GM23248 (cell line): ENCODE data around the gene RARS1. TPM values are rescaled to one million over a fixed set of nuclear protein-coding genes. Genes with fewer than 3 reads are reported as not detected.

ENCODE experiments used
- DNase-seq: peaks from one replicate; pipeline ENCODE4 v3.0.0-alpha.2; 2015
- H2AFZ ChIP-seq: fragments of 200-600 bp; sonication (generic); 2 replicates; pipeline ENCODE4 v1.6.1; 2016; ENCODE audit warnings: antibody characterized with exemption
- H3F3A ChIP-seq: fragments of 200-600 bp; sonication (generic); 2 replicates; pipeline ENCODE4 v1.6.1; 2016; ENCODE audit warnings: mild to moderate bottlenecking, antibody characterized with exemption, mixed run types; ENCODE audit not compliant: insufficient read depth
- H3K27ac ChIP-seq: fragments of 200-600 bp; sonication (generic); 2 replicates; pipeline ENCODE4 v1.5.1; 2016; ENCODE audit warnings: mild to moderate bottlenecking
- H3K27me3 ChIP-seq: fragments of 200-600 bp; sonication (generic); replicated peaks from 2 replicates; pipeline ENCODE4 v1.6.1; 2016; ENCODE audit warnings: mild to moderate bottlenecking; ENCODE audit not compliant: insufficient read depth
- H3K36me3 ChIP-seq: fragments of 200-600 bp; sonication (generic); 2 replicates; pipeline ENCODE4 v1.6.1; 2016; ENCODE audit warnings: low read depth, mild to moderate bottlenecking
- H3K4me1 ChIP-seq: fragments of 200-600 bp; sonication (generic); 2 replicates; pipeline ENCODE4 v1.6.1; 2016; ENCODE audit warnings: mild to moderate bottlenecking; ENCODE audit not compliant: insufficient read depth
- H3K4me2 ChIP-seq: fragments of 200-600 bp; sonication (generic); one replicate; pipeline ENCODE4 v1.6.1; 2016; ENCODE audit warnings: mild to moderate bottlenecking; ENCODE audit not compliant: unreplicated experiment
- H3K4me3 ChIP-seq: fragments of 200-600 bp; sonication (generic); 2 replicates; pipeline ENCODE4 v1.5.1; 2016; ENCODE audit warnings: mild to moderate bottlenecking
- H3K79me2 ChIP-seq: fragments of 200-600 bp; sonication (generic); 2 replicates; pipeline ENCODE4 v1.6.1; 2016; ENCODE audit warnings: mild to moderate bottlenecking; ENCODE audit not compliant: insufficient read depth
- H3K9ac ChIP-seq: fragments of 200-600 bp; sonication (generic); 2 replicates; pipeline ENCODE4 v1.6.1; 2016; ENCODE audit warnings: mild to moderate bottlenecking
- H3K9me2 ChIP-seq: fragments of 200-600 bp; sonication (generic); 2 replicates; pipeline ENCODE4 v1.6.1; 2016; ENCODE audit warnings: mixed run types, mild to moderate bottlenecking, moderate library complexity; ENCODE audit not compliant: insufficient read depth
- H3K9me3 ChIP-seq: fragments of 200-600 bp; sonication (generic); one replicate; pipeline ENCODE4 v1.6.1; 2017; ENCODE audit warnings: low read depth
- H4K20me1 ChIP-seq: fragments of 200-600 bp; sonication (generic); 2 replicates; pipeline ENCODE4 v1.6.0; 2016; ENCODE audit not compliant: insufficient read depth
- EZH2 ChIP-seq: fragments of 200-600 bp; sonication (generic); IDR thresholded peaks from 2 replicates; pipeline ENCODE4 v1.6.1; 2018; ENCODE audit warnings: antibody characterized with exemption, mild to moderate bottlenecking; ENCODE audit not compliant: insufficient read depth, poor library complexity, severe bottlenecking
- EZH2phosphoT487 ChIP-seq: fragments of 200-600 bp; sonication (generic); IDR thresholded peaks from 2 replicates; pipeline ENCODE4 v1.6.1; 2018; ENCODE audit warnings: antibody characterized with exemption, moderate library complexity, mild to moderate bottlenecking, low read depth; ENCODE audit not compliant: insufficient read depth
- WGBS, 2 experiments: methylation state at CpG; one replicate each; pipeline ENCODE4 v1.1.6; 2015 to 2017; ENCODE audit warnings: low lambda C conversion rate in 2 of 2, low coverage in 1 of 2; ENCODE audit errors: missing lambda C conversion rate in 2 of 2; 5-methylcytosine and 5-hydroxymethylcytosine counted together
- in situ Hi-C: fragments of 300-500 bp; cut with MboI; formaldehyde crosslinking; loops from 2 replicates; pipeline ENCODE4 v1.15.0; 2020
- polyA plus RNA-seq: library from polyadenylated mRNA; unstranded; fragments of >200 nt; fragmentation: Nextera tagmentation; extraction: Ambion mirVana; gene quantifications from 2 replicates; pipeline ENCODE4 v1.2.1, GENCODE V29; 2016
- total RNA-seq: library from RNA; depleted of rRNA; stranded (reverse); fragments of >200 nt; shearing (Covaris generic); gene quantifications from 2 replicates; pipeline ENCODE4 v1.2.3, GENCODE V29; 2014

Gene RARS1
- total and polyA plus RNA-seq, 2 experiments from 2014 or later = 118 to 180 TPM

DNA sequence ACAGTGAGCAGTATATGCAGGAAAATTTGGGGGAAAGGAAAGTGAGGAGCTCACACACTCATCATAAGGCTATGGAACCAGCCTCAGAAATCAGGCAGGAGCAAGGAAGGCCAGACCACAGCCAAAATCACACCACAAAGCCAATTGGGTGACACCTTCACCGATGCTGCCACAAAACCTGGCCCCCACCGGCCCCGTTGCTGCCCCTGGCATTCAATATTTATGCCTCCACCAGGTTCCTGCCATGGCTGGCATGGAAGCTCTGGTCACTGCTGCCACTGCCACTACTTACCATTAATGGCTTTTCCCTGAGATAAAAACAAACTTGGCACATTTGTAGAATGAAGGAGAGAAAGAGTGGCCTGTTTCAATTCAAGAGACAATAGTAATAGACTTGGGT lies 28.7 kb upstream of the RARS1 start:
- Histone ChIP-seq H3F3A (no peaks in the 10 kb centered on the region), H3K4me2 (no peak overlapping the region), H3K36me3 (no peaks in the 10 kb centered on the region), H4K20me1 (no peaks in the 10 kb centered on the region), H3K9ac (no peak overlapping the region), H3K27ac (no peak overlapping the region), H3K9me3 (no peaks in the 10 kb centered on the region), H3K4me1 (no peaks in the 10 kb centered on the region), H3K4me3 (no peak overlapping the region), H3K27me3 (no peaks in the 10 kb centered on the region), H3K79me2 (no peaks in the 10 kb centered on the region), H3K9me2 (no peaks in the 10 kb centered on the region), H2AFZ (no peak overlapping the region)
- TF ChIP-seq EZH2phosphoT487 (no peak), EZH2 (no peak)
- no peak for DNase-seq
- in situ Hi-C loops = no loop called here
- 91 to 95% methylated on average over 3 of the region's 3 CpGs for WGBS, 2 experiments

DNA sequence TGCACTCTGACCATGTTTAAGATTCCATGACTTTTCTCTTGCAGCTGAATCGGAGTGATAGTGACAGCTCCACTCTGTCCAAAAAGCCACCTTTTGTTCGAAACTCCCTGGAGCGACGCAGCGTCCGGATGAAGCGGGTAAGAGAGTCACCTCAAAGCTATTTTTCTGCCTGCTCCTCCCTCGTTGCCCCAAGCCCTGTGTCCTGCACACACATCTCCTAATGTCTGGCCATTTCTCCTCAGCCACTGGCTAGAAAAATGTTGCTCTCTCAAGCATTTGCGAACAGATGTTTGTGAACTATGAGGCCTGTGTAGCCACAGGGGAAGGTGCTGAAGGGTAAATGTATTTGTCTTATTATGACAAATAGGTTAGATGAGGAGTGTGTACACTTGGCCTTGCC lies 25.7 kb upstream of the RARS1 start:
- WGBS, 2 experiments = 95 to 99% methylated on average over 9 of the region's 9 CpGs
- Histone ChIP-seq H3K9ac (no peak overlapping the region), H4K20me1 (no peaks in the 10 kb centered on the region), H2AFZ (no peak overlapping the region), H3K4me3 (no peak overlapping the region), H3F3A (no peaks in the 10 kb centered on the region), H3K27me3 (no peaks in the 10 kb centered on the region), H3K36me3 (no peaks in the 10 kb centered on the region), H3K4me1 (no peaks in the 10 kb centered on the region), H3K79me2 (no peaks in the 10 kb centered on the region), H3K9me3 (no peaks in the 10 kb centered on the region), H3K9me2 (no peaks in the 10 kb centered on the region), H3K27ac (no peak overlapping the region), H3K4me2 (no peak overlapping the region)
- TF ChIP-seq EZH2phosphoT487 (no peak), EZH2 (no peak)
- in situ Hi-C loops = no loop called here
- no peak for DNase-seq

- no peaks in the 10 kb centered on the region for H3F3A ChIP-seq
- no peaks in the 10 kb centered on the region for H3K27me3 ChIP-seq
- DNase-seq = no peak
- no peaks in the 10 kb centered on the region for H3K9me2 ChIP-seq
- H3K4me1 ChIP-seq = no peaks in the 10 kb centered on the region
- no peak overlapping the region for H3K4me3 ChIP-seq
- TF ChIP-seq EZH2 = no peak
- TF ChIP-seq EZH2phosphoT487 = no peak
- no peak overlapping the region for H3K9ac ChIP-seq
- 95 to 100% methylated on average over 2 of the region's 2 CpGs for WGBS, 2 experiments
- H2AFZ ChIP-seq = no peak overlapping the region
- H3K27ac ChIP-seq = no peak overlapping the region
- no peaks in the 10 kb centered on the region for H3K9me3 ChIP-seq
- in situ Hi-C loops = no loop called here
- no peaks in the 10 kb centered on the region for H3K36me3 ChIP-seq
- H3K79me2 ChIP-seq = no peaks in the 10 kb centered on the region
- H4K20me1 ChIP-seq = no peaks in the 10 kb centered on the region
- H3K4me2 ChIP-seq = no peak overlapping the region
These were observed 23.2 kb upstream of the RARS1 start for GRCh38 chr5:168463081-168463480.

- Histone ChIP-seq H3K27me3 (no peaks in the 10 kb centered on the region), H2AFZ (no peak overlapping the region), H3K27ac (no peak overlapping the region), H3F3A (0 out of 2 replicates have a peak, but pooled peaks cover 8% of the 10 kb centered on the region), H3K9me3 (no peaks in the 10 kb centered on the region), H3K79me2 (no peaks in the 10 kb centered on the region), H3K4me2 (no peak overlapping the region), H3K4me3 (no peak overlapping the region), H3K9ac (no peak overlapping the region), H3K4me1 (peaks cover 8% of the 10 kb centered on the region), H4K20me1 (no peaks in the 10 kb centered on the region), H3K36me3 (no peaks in the 10 kb centered on the region), H3K9me2 (no peaks in the 10 kb centered on the region)
- 31 to 32% methylated on average over 5 of the region's 5 CpGs for WGBS, 2 experiments
- DNase-seq = peak; percentile 8
- TF ChIP-seq EZH2 (no peak), EZH2phosphoT487 (no peak)
- in situ Hi-C loops = no loop called here
These were observed 22.1 kb upstream of the RARS1 start for GRCh38 chr5:168464214-168464613.

DNA sequence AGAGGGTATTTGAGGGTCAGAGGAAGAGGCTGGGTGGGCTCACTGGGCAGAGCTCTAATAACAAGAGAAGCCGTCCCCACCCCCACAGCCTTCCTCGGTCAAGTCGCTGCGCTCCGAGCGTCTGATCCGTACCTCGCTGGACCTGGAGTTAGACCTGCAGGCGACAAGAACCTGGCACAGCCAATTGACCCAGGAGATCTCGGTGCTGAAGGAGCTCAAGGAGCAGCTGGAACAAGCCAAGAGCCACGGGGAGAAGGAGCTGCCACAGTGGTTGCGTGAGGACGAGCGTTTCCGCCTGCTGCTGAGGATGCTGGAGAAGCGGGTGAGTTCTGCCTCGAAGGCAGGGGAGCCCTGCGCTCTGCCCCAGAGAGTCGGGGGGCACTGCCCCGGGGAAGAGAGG lies 21.6 kb upstream of the RARS1 start:
- Histone ChIP-seq H3K9me3 (no peaks in the 10 kb centered on the region), H3K4me3 (no peak overlapping the region), H3K79me2 (no peaks in the 10 kb centered on the region), H3K4me2 (no peak overlapping the region), H3K9ac (no peak overlapping the region), H4K20me1 (no peaks in the 10 kb centered on the region), H3K9me2 (no peaks in the 10 kb centered on the region), H3K27me3 (no peaks in the 10 kb centered on the region), H3K4me1 (peaks cover 12% of the 10 kb centered on the region), H3F3A (0 out of 2 replicates have a peak, but pooled peaks cover 10% of the 10 kb centered on the region), H2AFZ (no peak overlapping the region), H3K27ac (no peak overlapping the region), H3K36me3 (no peaks in the 10 kb centered on the region)
- whole genome bisulfite sequencing, 2 experiments = 92 to 95% methylated on average over 11 to 20 of the region's 20 CpGs
- in situ Hi-C loops = no loop called here
- TF ChIP-seq EZH2phosphoT487 (no peak), EZH2 (no peak)
- no peak for DNase-seq
